ENCODE results near the gene ITGA8. TPM values are rescaled to one million over a fixed set of nuclear protein-coding genes. Genes with fewer than 3 reads are reported as not detected.

ITGA8 gene
- total and polyA plus RNA-seq, 9 donors, result 3.5 to 58.0 (median 6.8) TPM

DNA sequence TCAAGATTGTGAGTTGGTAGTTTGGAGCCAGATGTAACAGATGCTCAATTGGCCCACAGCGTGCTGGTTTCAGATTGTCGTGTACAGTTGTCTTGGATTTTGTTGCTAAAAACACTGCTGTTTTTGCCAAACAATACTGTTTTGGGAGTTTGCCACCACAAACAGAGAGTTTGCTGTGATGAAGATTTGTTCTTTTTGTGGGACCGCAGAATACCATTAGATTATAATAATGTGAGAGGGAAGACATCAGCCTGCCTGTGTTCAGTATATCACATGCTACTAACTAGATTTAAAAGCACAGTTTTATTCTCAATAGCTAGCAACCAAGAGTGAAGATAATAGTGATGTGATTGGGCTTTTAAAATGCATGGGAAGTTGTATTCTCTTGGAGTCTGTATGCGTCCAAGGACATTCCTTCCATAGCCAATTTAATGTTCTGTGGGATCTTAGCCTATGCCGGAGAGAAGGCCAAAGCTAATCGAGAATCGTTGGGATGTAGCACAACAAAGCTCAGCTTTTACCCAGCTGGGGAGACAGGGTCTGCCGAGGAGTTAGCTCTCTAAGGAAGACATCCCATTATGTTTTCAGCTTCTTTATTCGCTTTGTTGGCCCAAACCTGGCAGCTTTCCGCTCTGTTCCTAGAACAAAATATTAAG, 18.7 kb upstream of the ITGA8 start:
- DNase-seq, result peak in 3 of 5 donors; percentile 45 to 62 (median 47)
- no peak overlapping the region for H3K4me3 ChIP-seq
- H3K27me3 ChIP-seq, result no peaks in the 10 kb centered on the region
- no peaks in the 10 kb centered on the region for H3K9me3 ChIP-seq
- 7 to 16% (median 10%) methylated on average over 10 of the region's 10 CpGs for WGBS, 3 donors
- TF ChIP-seq EP300 (IDR thresholded peaks at IDR 0.05) (no peak), POLR2A (IDR thresholded peaks at IDR 0.05) (no peak)
- TF ChIP-seq, protein P1, sequence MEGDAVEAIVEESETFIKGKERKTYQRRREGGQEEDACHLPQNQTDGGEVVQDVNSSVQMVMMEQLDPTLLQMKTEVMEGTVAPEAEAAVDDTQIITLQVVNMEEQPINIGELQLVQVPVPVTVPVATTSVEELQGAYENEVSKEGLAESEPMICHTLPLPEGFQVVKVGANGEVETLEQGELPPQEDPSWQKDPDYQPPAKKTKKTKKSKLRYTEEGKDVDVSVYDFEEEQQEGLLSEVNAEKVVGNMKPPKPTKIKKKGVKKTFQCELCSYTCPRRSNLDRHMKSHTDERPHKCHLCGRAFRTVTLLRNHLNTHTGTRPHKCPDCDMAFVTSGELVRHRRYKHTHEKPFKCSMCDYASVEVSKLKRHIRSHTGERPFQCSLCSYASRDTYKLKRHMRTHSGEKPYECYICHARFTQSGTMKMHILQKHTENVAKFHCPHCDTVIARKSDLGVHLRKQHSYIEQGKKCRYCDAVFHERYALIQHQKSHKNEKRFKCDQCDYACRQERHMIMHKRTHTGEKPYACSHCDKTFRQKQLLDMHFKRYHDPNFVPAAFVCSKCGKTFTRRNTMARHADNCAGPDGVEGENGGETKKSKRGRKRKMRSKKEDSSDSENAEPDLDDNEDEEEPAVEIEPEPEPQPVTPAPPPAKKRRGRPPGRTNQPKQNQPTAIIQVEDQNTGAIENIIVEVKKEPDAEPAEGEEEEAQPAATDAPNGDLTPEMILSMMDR (IDR thresholded peaks at IDR 0.05), result no peak
- peaks cover 13% of the 10 kb centered on the region for H3K4me1 ChIP-seq (ENCODE audit: insufficient read depth)
- H3K36me3 ChIP-seq, result no peaks in the 10 kb centered on the region
- intact Hi-C loops (cut with DNase I), result no loop called here
- H3K27ac ChIP-seq, result peak overlapping the region; percentile 47 to 72

DNA sequence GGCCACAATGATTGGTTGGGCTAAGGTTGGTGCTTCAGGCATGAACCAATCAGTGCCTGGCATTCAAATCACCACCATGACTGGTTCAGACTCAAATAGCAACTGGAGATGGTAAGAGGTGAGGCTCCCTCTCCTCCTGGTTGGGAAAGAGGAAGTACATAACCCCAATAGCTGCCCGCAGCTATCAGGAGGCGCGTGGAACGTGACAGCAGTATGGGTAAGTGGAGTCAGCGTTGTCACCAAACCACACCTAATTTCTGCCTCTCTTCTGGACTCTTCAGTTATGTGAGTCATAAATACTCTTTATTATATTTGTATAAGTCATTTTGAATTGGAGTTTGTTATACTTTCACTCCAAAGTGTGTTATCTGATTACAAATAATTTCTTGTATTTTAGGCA, 17.9 kb upstream of the ITGA8 start:
- Histone ChIP-seq H3K27me3 (no peaks in the 10 kb centered on the region), H3K4me1 (ENCODE audit: insufficient read depth) (peaks cover 13% of the 10 kb centered on the region), H3K9me3 (no peaks in the 10 kb centered on the region), H3K36me3 (no peaks in the 10 kb centered on the region), H3K4me3 (no peak overlapping the region), H3K27ac (peak overlapping the region in 1 of 2 donors; percentile 72)
- 14 to 28% (median 21%) methylated on average over 5 of the region's 5 CpGs for WGBS, 3 donors
- TF ChIP-seq EP300 (IDR thresholded peaks at IDR 0.05), result no peak
- TF ChIP-seq, protein P1 (IDR thresholded peaks at IDR 0.05), result no peak
- intact Hi-C loops (cut with DNase I), result no loop called here
- no peak for DNase-seq

DNA sequence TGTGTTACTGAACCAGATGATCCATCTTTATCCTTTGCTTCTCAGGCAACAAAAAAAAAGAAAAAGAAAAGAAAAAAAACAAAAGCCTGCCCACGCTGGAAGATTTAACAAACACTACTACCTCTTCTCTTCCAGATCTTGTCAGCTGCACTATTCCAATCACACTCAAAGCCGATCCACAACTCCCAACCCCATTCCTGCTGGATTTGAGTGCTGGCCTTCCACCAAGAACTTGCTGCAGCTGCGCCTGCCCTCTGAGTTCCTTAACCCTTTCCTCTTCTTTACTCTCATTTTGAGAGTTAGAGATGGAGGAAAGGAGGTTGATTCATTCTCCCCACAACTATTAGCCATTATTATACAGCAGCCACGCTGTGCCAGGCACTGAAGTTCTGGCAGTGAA, 16.0 kb upstream of the ITGA8 start:
- H3K27me3 ChIP-seq, result no peaks in the 10 kb centered on the region
- H3K27ac ChIP-seq, result no peak overlapping the region
- peak; percentile 20 to 58 (median 36) for DNase-seq
- no peaks in the 10 kb centered on the region for H3K9me3 ChIP-seq
- TF ChIP-seq, protein P1 (IDR thresholded peaks at IDR 0.05), result no peak
- TF ChIP-seq EP300 (IDR thresholded peaks at IDR 0.05) (no peak), POLR2A (IDR thresholded peaks at IDR 0.05) (no peak)
- intact Hi-C loops (cut with DNase I), result no loop called here
- H3K4me3 ChIP-seq, result no peak overlapping the region
- H3K36me3 ChIP-seq, result no peaks in the 10 kb centered on the region
- WGBS, 3 donors, result 5 to 15% (median 11%) methylated on average over 4 of the region's 4 CpGs
- H3K4me1 ChIP-seq (ENCODE audit: insufficient read depth), result peaks cover 13% of the 10 kb centered on the region

DNA sequence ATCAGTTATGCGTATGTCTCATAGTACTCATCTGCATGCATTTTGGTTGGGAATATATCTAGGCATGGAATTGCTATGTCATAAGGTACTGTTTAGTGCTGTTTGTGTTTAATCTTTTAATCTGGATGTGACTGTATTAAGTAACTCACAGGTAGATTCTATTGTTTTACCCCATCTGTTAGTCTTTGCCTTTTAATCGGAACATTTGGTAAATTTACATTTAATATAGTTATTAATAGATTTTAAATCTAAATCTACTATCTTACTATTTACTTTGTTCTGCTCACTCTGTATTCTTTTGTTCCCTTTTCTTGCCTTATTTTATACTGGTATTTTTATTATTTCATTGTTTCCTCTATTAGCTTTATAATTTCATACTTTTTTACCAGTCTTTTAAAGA, 10.6 kb upstream of the ITGA8 start:
- Histone ChIP-seq H3K36me3 (no peaks in the 10 kb centered on the region), H3K27me3 (no peaks in the 10 kb centered on the region), H3K4me3 (no peak overlapping the region), H3K4me1 (ENCODE audit: insufficient read depth) (peaks cover 6% of the 10 kb centered on the region), H3K9me3 (no peaks in the 10 kb centered on the region), H3K27ac (no peak overlapping the region)
- intact Hi-C loops (cut with DNase I), result no loop called here
- WGBS, 3 donors, result 98 to 100% (median 99%) methylated on average over 2 of the region's 2 CpGs
- DNase-seq, result no peak
- TF ChIP-seq, protein P1 (IDR thresholded peaks at IDR 0.05), result no peak
- TF ChIP-seq EP300 (IDR thresholded peaks at IDR 0.05) (no peak), POLR2A (IDR thresholded peaks at IDR 0.05) (no peak)

Data from ovary (tissue), 9 donors.